GM19351 (cell line): ENCODE measurements around the gene GTF2A1L.
"Not testable (repeated sequence)": the region's sequence is repeated elsewhere in the genome, so short reads cannot be mapped to it uniquely, and the experiment has no call there.

Experiments
- ATAC-seq: cut with Tn5 transposase; IDR thresholded peaks from one replicate; pipeline ENCODE4 v1.9.1; 2021; ENCODE audit warnings: mild to moderate bottlenecking, moderate library complexity; ENCODE audit not compliant: unreplicated experiment

GTF2A1L gene

DNA sequence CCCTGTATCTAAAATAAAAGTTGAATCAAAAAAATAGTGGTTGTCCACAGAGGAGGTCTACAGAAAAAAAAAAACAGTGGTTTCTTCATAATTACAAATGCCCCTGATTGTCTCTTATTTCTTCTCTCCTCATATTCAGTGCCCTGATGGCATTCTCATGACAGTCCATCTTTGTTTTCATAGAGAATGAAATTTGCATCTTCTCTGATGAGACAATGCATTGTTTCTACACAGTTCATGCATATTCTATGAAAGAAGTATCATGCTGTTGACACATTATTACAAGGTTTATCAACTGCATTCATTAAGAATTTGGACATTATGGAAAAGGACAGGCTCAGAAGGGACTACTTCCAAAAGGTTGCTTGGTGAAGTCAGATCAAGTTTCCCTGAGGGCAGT, 78.3 kb downstream of the GTF2A1L start:
- ATAC-seq = no peak

DNA sequence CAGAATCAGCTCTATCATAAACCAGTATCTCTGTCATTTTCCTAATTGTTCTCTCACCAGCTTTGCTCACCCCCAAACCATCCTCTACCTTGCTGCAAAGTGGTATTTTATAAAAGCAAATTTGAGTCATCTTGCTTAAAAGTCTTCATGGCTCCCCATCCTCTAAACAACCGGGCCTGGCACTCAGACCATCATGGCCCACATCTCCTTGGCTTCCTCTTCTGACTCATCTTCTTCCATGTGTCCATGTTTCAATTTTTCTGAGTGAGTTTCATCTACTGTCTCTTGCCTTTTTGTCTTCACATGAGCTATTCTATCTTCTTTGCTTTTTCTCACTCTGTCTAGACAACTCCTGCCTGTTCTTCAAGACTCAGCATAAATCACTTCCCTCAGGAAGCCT, 79.2 kb downstream of the GTF2A1L start:
- ATAC-seq = no peak

DNA sequence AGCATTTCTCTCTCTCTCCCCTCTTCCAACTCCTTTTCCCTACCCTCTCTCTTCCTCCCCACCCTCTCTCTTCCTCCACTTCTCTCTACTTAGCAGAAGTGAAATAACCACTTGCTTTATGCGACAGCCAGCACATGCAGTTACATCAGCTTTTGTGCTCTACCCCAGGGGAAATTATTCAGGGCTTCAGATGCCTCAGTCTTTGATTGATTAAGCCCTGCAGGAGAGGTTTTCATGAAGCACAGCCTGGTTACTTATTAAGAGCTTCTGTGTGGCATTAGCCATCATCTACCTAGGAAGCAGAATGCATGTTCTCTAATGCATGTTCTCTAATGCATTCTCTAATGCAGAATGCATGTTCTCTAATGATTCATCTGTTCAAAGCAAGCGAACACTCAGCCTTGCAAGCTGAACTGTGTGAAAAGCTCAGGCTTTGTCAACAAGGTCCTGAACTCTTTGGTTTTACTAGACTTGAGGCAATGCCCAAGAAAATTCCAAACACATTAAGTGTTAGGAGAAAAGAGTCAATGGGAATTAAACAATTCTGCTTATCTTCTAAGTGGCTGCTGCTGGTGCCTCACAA, 81.8 kb downstream of the GTF2A1L start:
- no peak for ATAC-seq

DNA sequence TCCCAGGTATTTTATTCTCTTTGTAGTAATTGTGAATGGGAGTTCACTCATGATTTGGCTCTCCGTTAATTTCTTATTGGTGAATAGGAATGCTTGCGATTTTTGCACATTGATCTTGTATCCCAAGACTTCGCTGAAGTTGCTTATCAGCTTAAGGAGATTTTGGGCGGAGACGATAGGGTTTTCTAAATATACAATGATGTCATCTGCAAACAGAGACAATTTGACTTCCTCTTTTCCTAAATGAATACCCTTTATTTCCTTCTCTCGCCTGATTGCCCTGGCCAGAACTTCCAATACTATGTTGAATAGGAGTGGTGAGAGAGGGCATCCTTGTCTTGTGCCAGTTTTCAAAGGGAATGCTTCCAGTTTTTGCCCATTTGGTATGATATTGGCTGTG, 86.0 kb downstream of the GTF2A1L start:
- ATAC-seq = not testable (repeated sequence)

DNA sequence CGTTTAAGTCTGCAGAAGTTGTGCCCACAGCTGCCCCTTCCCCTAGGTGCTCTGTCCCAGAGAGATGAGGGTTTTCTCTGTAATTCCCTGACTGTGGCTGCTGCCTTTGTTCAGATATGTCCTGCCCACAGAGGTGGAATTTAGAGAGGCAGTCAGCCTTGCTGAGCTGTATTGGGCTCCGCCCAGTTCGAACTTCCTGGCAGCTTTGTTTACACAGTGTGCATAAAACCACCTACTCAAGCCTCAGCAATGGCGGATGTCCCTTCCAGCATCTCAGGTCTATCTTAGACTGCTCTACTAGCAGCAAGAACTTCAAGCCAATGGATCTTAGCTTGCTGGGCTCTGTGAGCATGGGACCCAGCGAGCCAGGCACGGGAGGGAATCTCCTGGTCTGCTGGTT, 89.8 kb downstream of the GTF2A1L start:
- ATAC-seq = no peak

DNA sequence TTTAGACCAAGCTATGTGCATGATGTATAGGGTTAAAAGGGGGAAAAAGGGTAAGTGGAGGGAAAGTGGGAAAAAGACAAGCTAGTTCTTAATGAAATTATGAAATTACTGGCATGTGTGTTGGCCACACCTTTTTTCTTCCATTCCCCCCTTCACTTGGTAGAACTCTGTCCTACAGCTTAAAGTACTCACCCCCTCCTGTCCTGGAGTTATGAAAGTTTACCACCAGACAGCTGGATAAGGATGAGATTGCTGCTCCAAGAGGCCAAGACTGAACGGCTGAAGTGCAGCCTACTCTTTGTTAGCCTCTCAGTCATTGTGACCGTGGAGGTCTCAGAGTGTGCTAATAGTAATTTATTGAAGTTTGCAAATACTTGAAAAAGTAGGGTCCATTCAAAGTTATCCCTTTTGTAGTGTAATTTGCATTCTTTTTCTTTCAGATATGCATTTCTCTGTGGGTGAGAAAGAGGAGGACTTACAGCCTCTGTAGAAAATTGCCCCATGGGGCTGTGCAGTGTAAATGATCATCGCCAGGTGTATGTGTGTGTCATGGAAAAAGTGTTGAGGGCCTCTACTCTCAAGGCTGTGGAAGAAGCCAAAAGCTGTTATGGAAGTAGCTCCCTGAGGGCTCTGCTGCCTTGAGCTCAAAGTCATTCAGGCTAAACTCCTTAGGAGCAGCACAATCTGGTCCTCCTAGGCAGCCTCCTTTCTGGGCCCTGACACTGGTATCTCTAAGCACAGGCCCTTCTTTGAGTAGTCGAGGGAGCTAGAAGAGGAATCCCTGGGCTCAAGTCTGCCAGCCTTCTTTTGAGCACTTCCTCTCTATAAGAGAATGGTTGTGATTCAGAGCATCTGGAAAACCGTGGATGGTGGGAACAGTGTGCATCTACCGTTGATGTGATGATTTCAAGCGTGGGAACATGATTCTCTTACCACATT, 91.7 kb downstream of the GTF2A1L start:
- ATAC-seq = no peak

DNA sequence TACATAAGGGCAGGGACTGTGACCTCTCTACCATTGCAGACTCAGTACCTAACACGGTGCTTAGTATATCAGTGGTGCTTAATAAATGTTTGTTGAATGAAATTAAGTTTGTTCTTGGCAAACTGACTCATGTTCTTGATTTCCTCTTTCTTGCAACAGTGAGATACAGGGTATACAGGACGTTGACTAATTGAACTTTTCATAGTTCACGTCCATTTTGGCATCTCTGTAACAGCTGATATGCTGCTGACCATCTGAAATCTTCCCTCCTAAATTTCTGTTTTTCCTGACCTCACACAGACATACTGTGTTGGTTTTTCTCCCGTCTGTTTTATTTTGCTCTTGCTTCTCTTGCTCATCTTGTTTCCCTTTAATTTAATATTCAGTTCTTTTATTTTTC, 93.7 kb downstream of the GTF2A1L start:
- ATAC-seq = no peak

DNA sequence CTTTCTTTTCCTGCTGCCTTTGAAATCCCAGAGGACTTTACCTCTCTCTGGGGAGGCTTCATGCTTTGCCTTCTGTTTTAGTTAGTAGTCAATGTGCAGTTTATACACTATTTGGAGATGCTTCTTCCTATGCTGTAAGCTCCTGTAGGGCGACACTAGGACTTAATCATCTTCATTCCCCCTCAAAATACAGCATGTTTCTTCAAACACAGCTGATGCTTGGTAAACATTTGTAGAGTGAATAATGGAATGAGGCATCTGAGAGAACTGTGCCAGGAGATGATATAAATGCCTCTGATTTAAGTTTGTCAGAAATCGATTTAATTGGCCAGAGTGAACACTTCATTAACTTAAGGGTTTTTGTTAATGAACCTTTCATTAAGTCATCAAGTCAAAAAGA, 94.5 kb downstream of the GTF2A1L start:
- no peak for ATAC-seq

DNA sequence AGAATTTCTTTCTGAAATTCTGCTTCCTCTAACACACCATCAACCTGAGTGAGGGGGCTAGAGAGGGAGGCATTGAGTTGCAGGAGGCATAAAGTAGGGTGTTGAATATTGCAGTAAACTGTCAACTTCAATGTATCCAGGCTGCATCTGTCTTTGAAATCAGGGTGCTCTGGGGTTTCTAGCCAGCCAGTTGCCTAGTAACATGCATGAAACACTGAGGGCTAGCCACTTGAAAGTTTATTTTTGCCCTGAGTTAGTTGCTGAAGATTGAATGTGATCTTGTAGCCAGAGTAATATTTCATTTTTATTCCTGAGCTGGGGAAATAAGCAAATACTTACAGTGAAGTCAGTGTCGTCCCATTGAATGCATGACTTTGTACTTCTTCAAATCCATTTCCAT, 96.0 kb downstream of the GTF2A1L start:
- ATAC-seq = no peak

DNA sequence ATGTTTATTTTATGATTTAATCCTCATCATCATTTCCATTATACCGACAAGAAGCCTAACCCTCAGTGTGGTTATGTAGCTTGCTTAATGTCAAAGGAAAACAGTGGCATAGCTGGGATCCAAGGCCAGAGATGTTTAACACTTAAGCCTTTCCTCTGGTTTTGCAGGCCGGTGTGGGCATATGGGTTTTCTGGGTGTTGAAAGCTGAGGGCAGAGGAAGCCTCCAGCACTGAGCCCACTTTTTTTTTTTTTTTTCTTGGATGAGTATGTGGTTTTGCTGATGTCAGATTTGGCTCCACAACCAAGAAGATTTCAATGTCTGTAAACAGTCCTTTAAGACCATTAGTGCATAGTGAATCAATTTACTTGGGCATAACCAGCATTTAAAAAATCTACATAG, 96.6 kb downstream of the GTF2A1L start:
- ATAC-seq = no peak

DNA sequence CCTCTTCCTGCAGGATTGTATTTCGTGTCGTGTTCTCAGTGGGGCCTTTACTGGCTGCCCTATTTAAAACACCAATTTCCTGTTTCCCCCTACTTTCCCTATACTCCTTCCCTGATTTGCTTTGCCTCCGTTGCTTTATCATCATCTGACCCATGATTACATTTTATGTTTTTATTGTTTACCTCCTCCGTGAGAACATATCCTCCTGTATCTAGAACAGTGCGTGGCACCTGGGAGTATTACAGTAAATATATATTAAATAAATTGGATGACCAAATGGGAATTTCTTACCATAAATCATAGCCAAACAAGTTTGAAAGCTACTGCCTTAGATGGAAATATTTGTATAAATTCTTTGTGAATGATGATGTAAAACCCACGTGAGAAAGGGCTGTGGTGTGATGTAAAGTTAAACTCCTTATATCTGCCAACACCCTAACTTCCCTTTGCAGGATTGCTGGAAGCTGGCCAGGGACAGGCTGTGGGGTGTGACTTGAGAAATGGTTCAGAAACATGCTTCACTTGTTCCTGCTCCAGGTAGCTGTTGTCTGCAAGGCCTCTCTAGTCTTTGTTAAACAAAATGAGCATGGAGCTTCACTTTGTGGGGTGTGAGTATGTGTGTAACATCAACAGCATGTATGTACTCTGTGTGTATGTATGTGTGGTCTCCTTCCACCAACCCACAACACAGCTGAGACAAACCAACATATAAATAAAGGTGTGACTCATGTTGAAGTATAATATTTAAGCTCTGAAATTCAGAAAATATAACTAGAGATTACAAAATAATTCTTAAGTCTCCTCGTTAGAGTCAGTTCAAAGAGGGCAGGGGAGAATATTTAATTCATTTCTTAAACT, 97.6 kb downstream of the GTF2A1L start:
- no peak for ATAC-seq

DNA sequence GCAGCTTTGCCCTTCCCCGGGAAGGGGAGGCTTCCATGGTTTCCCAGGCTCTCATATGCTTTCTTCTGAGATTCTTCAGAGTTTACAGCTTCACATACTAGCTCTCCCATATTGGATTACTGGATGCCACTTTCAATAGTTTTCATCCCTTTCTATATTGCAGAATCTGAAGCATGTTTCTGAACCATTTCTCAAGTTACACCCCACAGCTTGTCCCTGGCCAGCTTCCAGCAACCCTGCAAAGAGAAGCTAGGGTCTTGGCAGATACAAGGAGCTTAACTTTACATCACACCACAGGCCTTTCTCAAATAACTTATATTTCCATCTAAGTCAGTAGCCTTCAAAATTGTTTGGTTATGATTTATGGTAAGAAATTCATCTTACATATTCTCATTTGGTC, 98.3 kb downstream of the GTF2A1L start:
- no peak for ATAC-seq

DNA sequence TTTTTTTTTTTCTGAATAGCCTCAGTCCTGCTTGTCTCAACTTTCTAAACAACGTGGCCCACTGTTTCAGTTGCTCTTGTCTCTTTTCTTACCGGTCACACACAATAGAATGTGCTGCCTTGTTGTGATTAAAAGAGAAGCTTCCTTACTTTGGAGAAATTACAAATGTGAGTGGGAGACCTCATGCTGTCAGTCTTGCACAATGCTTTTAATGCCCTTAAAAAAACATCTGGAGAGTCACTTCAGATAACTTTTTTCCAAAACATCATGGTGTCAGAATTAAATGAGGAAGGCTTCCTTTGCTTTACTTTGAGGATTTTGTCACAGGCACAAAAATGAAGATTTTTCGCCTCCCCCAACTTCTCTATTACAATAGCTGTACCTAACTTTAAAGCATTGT, 100.2 kb downstream of the GTF2A1L start:
- no peak for ATAC-seq

DNA sequence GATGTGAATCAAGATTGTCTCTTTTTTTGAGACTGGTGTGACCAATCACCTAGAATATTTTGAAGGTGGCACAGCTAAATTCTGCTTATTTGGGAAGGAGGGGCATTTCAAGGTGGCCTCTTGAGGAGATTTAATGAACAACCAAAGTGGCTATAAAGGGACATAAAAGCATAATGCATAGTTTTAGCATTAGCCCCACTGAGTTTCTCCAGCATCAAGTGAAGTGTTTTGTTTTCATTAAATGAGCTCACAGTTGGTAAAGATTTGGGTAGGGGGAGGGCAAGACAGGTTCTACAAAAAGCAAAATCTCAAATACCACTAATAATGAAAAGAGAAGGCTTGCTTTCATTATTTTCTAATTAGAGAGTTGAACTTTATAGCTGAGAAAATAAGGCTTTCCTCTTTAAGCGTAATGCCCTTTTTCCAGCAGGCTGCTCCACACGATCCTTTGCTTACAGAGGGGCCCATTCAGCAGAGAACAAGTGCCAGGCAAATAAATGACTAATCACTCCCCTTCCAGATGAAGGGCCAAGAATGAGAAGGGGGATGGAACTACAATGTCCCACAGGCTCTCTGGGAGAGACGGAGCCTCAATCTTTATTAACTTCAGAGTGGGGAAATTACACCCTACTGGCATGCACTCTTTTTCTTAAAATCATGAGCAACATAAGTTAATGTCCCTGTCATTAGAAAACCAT, 102.0 kb downstream of the GTF2A1L start:
- no peak for ATAC-seq

DNA sequence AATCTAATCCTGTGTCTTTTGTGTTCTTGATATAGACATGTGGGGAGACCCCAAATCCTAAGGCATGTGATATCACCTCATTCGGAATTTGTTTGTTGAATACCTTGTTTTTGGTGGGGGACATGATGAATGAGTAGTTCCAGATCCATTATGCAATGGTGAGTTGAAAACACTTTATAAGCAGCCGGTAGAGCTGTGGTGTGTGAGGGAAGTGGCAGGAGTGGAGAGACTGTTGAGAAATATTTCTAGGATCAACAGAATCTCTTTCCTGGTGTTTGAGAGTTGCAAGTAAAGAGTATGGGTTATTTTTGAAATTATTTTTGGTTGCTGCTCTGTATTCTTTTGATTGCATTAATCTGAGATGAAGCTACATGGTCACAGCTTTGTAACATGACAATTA, 103.5 kb downstream of the GTF2A1L start:
- ATAC-seq = no peak

DNA sequence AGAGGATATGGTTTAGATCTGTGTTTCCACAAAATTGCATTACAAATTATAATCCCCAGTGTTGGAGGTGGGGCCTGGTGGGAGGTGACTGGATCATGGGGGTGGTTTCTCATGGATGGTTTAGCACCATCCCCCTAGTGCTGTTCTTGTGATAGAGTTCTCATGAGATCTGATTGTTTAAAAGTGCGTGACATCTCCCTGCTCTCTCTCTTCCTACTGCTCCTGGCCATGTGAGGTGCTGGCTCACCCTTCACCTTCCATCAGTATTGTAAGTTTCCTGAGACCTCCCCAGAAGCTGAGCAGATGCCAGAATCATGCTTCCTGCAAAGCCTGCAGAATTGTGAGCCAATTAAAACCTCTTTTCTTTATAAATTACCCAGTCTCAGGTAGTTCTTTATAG, 104.7 kb downstream of the GTF2A1L start:
- ATAC-seq = no peak

DNA sequence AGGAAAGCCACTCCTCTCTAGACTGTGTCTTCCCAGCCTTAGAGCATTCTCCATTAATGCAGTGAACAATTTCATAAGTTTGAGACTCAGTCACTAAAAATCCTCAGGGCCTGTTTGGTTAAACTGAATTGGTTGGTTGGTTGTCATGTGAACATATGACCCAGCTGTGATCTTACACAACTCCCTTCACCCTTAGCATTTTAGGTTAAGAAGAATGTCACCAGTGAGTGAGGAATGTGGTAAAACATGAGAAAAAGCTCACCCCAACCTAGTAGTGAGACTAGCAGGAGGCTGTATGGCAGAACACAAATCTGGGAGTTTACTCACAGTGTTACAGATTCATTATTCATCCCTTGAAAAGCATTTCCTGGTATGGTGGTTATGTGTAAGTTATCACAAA, 105.5 kb downstream of the GTF2A1L start:
- ATAC-seq = no peak

DNA sequence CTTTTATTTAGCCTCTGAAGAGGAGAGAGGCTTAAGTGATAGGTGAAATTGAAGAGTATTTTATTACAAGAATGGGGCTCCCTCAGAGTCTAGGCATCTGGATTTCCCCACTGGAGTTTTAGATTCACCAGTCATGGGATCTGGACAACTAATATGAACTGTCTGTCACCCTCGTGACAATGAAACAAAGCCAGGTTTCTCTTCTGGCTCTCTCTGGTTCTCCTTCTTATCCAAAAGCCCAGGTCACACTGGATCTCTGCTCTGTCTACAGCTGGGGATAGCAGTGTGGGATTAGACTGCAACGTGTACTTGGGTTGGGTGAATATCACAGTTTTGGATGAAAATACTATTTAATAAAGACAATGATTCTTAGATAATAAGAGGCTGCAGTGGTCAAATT, 106.6 kb downstream of the GTF2A1L start:
- no peak for ATAC-seq

DNA sequence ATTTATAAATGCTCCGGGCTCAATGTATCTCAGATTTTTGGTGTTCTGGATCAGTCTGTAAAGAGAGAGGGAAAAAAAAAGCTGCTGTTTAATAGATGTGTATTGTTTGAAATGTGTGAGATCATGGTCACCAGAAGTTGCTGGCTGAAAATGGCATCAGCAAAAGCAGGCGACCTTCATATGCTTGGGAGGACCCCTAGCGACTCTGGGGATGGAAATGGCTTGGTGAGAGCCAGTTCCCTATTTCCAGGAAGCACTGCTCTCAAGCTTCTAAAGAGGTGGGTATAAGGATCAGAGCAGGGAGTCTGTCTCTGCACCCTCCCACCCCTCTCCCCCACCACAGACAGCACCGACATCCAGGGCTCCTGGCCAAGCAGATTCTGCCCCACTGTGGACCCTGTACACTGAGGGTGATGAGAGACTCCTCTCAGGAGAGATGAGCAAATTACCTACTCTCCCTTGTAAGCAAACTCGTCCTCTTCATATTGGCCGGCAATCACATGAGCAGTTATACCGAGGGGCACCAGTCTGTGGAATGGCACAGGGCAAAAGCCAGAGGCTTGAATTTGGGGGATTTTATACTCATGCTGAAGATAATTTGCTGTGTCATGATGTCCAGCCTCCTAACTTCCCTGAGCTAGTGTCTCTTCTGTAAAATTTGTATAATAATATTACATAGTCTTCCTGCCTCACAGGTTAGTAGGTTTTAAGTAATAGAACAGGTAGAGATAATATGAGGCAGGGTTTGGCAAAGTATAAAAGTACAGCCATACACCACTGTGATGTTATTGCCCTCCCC, 108.2 kb downstream of the GTF2A1L start:
- ATAC-seq = no peak

DNA sequence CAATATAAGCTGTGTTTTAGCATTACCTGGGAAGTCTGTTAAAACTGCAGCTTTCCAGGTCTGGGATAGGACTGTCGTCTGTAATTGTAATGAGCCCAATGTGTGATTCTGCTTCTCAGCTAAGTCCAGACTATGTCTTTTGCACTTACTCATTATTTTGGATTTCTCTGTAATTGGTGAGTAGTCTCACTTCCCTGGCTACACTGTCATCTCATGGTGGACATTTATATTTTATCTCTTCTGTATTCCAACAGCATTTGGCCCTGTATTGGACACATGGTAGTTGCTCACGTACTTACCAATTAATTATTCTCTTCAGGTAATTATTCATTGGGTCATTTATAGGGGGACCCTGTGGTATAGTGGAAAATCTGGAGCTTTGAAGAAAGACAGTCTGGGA, 109.9 kb downstream of the GTF2A1L start:
- ATAC-seq = no peak
